Measurements from ENCODE around the gene P2RY2. TPM values are rescaled to one million over a fixed set of nuclear protein-coding genes. Genes with fewer than 3 reads are reported as not detected.
"Not testable (repeated sequence)": the region's sequence is repeated elsewhere in the genome, so short reads cannot be mapped to it uniquely, and the experiment has no call there.

P2RY2 gene
- total RNA-seq, 2 experiments from 2014 or later: not detected

- Histone ChIP-seq H3K9me3 (ENCODE audit: control insufficient read depth in 1 of 2, insufficient read depth in 1 of 2, low read length in 2 of 2) (no peaks in the 10 kb centered on the region), H3K27me3 (ENCODE audit: control insufficient read depth in 1 of 2, insufficient read depth in 2 of 2, low read length in 2 of 2) (peaks cover 0 to 3% of the 10 kb centered on the region in 2 experiments), H3K4me3 (ENCODE audit: low read length) (no peak overlapping the region), H3K4me1 (ENCODE audit: insufficient read depth, low read length) (no peaks in the 10 kb centered on the region), H3K36me3 (ENCODE audit: insufficient read depth, low read length) (no peaks in the 10 kb centered on the region), H3K27ac (ENCODE audit: low read depth in 1 of 2, low read length in 2 of 2) (no peak overlapping the region)
- DNase-seq: no peak
- peaks cover 6% of the 10 kb centered on the region for H3K27me3 Mint-ChIP-seq
- no peak for ATAC-seq (ENCODE audit: poor library complexity)
- intact Hi-C loops (cut with DNase I, micrococcal nuclease): no loop called here
- no peaks in the 10 kb centered on the region for H3K36me3 Mint-ChIP-seq (ENCODE audit: low read depth)
- H3K4me1 Mint-ChIP-seq (ENCODE audit: low read depth): no peaks in the 10 kb centered on the region
- H3K27ac Mint-ChIP-seq: no peak overlapping the region
- ChIA-PET POLR2A (interaction anchor here (0.7 kb wide), 1 partner anchor 651 kb away, joined by 3 read pairs; no protein-coding TSS in a partner anchor), CTCF (no interaction called here)
- H3K4me3 Mint-ChIP-seq: no peak overlapping the region
- TF ChIP-seq, protein P1, sequence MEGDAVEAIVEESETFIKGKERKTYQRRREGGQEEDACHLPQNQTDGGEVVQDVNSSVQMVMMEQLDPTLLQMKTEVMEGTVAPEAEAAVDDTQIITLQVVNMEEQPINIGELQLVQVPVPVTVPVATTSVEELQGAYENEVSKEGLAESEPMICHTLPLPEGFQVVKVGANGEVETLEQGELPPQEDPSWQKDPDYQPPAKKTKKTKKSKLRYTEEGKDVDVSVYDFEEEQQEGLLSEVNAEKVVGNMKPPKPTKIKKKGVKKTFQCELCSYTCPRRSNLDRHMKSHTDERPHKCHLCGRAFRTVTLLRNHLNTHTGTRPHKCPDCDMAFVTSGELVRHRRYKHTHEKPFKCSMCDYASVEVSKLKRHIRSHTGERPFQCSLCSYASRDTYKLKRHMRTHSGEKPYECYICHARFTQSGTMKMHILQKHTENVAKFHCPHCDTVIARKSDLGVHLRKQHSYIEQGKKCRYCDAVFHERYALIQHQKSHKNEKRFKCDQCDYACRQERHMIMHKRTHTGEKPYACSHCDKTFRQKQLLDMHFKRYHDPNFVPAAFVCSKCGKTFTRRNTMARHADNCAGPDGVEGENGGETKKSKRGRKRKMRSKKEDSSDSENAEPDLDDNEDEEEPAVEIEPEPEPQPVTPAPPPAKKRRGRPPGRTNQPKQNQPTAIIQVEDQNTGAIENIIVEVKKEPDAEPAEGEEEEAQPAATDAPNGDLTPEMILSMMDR (IDR thresholded peaks at IDR 0.05): no peak
- H3K9me3 Mint-ChIP-seq: no peaks in the 10 kb centered on the region
These were observed 20.7 kb upstream of the P2RY2 start for GRCh38 chr11:73197348-73197747.

DNA sequence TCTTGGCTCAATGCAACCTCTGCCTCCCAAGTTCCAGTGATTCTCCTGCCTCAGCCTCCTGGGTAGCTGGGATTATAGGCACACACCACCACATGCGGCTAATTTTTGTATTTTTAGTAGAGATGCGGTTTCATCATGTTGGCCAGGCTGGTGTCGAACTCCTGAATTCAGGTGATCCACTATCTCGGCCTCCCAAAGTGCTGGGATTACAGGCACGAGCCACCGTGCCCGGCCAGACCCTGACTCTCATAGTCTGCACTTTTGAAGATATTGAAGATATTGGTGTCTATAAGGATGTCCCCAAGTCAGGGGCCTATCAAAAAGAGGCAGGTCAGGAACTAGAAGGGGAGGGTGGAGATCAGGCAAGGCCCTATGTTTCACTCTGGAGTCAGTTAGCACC lies 20.3 kb upstream of the P2RY2 start:
- H3K27me3 ChIP-seq (ENCODE audit: control insufficient read depth in 1 of 2, insufficient read depth in 2 of 2, low read length in 2 of 2); H3K9me3 ChIP-seq (ENCODE audit: control insufficient read depth in 1 of 2, insufficient read depth in 1 of 2, low read length in 2 of 2); H3K27ac ChIP-seq (ENCODE audit: low read depth in 1 of 2, low read length in 2 of 2); H3K27ac Mint-ChIP-seq; H3K36me3 ChIP-seq (ENCODE audit: insufficient read depth, low read length); H3K4me3 ChIP-seq (ENCODE audit: low read length); intact Hi-C loops (cut with DNase I, micrococcal nuclease); ATAC-seq (ENCODE audit: poor library complexity); H3K4me1 Mint-ChIP-seq (ENCODE audit: low read depth); H3K27me3 Mint-ChIP-seq; H3K36me3 Mint-ChIP-seq (ENCODE audit: low read depth); DNase-seq; H3K9me3 Mint-ChIP-seq; H3K4me3 Mint-ChIP-seq; CTCF ChIA-PET; H3K4me1 ChIP-seq (ENCODE audit: insufficient read depth, low read length): not testable (repeated sequence)
- POLR2A ChIA-PET: interaction anchor here (0.7 kb wide), 1 partner anchor 652 kb away, joined by 3 read pairs; no protein-coding TSS in a partner anchor

DNA sequence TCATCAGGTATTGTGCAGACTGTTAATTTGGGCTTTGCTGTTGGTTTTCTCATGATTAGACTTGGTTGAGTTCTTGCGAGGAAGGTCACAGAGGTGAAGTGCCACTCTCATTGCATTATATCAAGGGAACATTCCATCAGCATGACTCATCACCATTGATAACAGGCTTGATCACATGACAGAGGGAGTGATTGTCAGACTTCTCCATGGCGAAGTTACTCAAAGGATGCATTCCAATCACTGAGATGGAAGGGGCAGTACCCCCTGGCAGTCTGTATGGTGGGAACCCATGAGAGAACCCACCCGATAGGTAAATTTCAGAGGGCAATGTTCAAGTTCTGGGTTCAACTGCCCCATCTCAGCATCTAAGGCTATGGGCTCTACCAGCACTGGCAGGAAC lies 19.4 kb upstream of the P2RY2 start:
- Histone ChIP-seq H3K4me1 (ENCODE audit: insufficient read depth, low read length) (no peaks in the 10 kb centered on the region), H3K36me3 (ENCODE audit: insufficient read depth, low read length) (no peaks in the 10 kb centered on the region), H3K9me3 (ENCODE audit: control insufficient read depth in 1 of 2, insufficient read depth in 1 of 2, low read length in 2 of 2) (no peaks in the 10 kb centered on the region), H3K27me3 (ENCODE audit: control insufficient read depth in 1 of 2, insufficient read depth in 2 of 2, low read length in 2 of 2) (peaks cover 2 to 3% of the 10 kb centered on the region in 2 experiments), H3K27ac (ENCODE audit: low read depth in 1 of 2, low read length in 2 of 2) (no peak overlapping the region), H3K4me3 (ENCODE audit: low read length) (no peak overlapping the region)
- no peaks in the 10 kb centered on the region for H3K4me1 Mint-ChIP-seq (ENCODE audit: low read depth)
- peaks cover 6% of the 10 kb centered on the region for H3K27me3 Mint-ChIP-seq
- POLR2A ChIA-PET: no interaction called here
- DNase-seq (no peak), ATAC-seq (ENCODE audit: poor library complexity) (no peak)
- TF ChIP-seq, protein P1 (IDR thresholded peaks at IDR 0.05): no peak
- H3K4me3 Mint-ChIP-seq: no peak overlapping the region
- H3K27ac Mint-ChIP-seq: no peak overlapping the region
- intact Hi-C loops (cut with DNase I, micrococcal nuclease): no loop called here
- no peaks in the 10 kb centered on the region for H3K36me3 Mint-ChIP-seq (ENCODE audit: low read depth)
- CTCF ChIA-PET: no interaction called here
- no peaks in the 10 kb centered on the region for H3K9me3 Mint-ChIP-seq

DNA sequence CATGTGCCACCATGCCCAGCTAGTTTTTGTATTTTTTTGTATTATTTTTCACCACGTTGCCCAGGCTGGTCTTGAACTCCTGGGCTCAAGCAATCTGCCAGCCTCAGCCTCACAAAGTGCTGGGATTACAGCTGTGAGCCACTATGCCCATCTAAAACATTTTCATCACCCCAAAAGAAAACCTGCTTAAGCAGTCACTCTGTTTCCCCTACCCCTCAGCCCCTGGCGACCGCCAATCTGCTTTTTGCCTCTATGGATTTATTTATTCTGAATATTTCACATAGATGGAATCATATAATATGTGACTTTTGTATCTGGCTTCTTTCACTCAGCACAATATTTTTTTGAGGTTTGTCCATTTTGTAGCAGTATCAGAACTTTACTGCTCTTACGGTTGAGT lies 18.6 kb upstream of the P2RY2 start:
- no peak overlapping the region for H3K4me3 Mint-ChIP-seq
- H3K27me3 Mint-ChIP-seq: peaks cover 6% of the 10 kb centered on the region
- ATAC-seq (ENCODE audit: poor library complexity) (no peak), DNase-seq (no peak)
- no peaks in the 10 kb centered on the region for H3K9me3 ChIP-seq (ENCODE audit: control insufficient read depth in 1 of 2, insufficient read depth in 1 of 2, low read length in 2 of 2)
- no peaks in the 10 kb centered on the region for H3K36me3 ChIP-seq (ENCODE audit: insufficient read depth, low read length)
- intact Hi-C loops (cut with DNase I, micrococcal nuclease): no loop called here
- H3K4me1 ChIP-seq (ENCODE audit: insufficient read depth, low read length): peaks cover 2% of the 10 kb centered on the region
- ChIA-PET CTCF (no interaction called here), POLR2A (no interaction called here)
- no peak overlapping the region for H3K27ac Mint-ChIP-seq
- TF ChIP-seq, protein P1 (IDR thresholded peaks at IDR 0.05): no peak
- H3K27ac ChIP-seq (ENCODE audit: low read depth in 1 of 2, low read length in 2 of 2): no peak overlapping the region
- no peaks in the 10 kb centered on the region for H3K9me3 Mint-ChIP-seq
- no peaks in the 10 kb centered on the region for H3K4me1 Mint-ChIP-seq (ENCODE audit: low read depth)
- peaks cover 5 to 6% of the 10 kb centered on the region in 2 experiments for H3K27me3 ChIP-seq (ENCODE audit: control insufficient read depth in 1 of 2, insufficient read depth in 2 of 2, low read length in 2 of 2)
- H3K36me3 Mint-ChIP-seq (ENCODE audit: low read depth): no peaks in the 10 kb centered on the region
- no peak overlapping the region for H3K4me3 ChIP-seq (ENCODE audit: low read length)
